ENCODE measurements around the gene CUX1.
"Not testable (repeated sequence)": the region's sequence is repeated elsewhere in the genome, so short reads cannot be mapped to it uniquely, and the experiment has no call there.

- TF ChIP-seq POLR2AphosphoS5 (IDR thresholded peaks at IDR 0.05; ENCODE audit: low read depth, low read length); POLR2A (IDR thresholded peaks at IDR 0.05; ENCODE audit: low read depth, low read length); PAX5 (IDR thresholded peaks at IDR 0.05; ENCODE audit: insufficient read depth, low read length, severe bottlenecking); TAF1 (IDR thresholded peaks at IDR 0.05; ENCODE audit: low read depth, low read length): not testable (repeated sequence)
Measured at GRCh38 chr7:101921546-101922489, 104.4 kb downstream of the CUX1 start.

Data from GM12891 (cell line).